Renal cortical epithelial cell (primary cell): Measurements from ENCODE around the gene UBASH3A. TPM values are rescaled to one million over a fixed set of nuclear protein-coding genes. Genes with fewer than 3 reads are reported as not detected.

ENCODE experiments used
- DNase-seq: peaks from one replicate; pipeline ENCODE4 v3.0.0-alpha.2; 2011; ENCODE audit warnings: low read depth
- total RNA-seq: library from RNA; depleted of rRNA; stranded (reverse); fragments of >200 nt; gene quantifications from 2 replicates; pipeline ENCODE4 v1.2.3, GENCODE V29; 2014

UBASH3A gene
- total RNA-seq, 1 donor from 2014 or later, result not detected

DNA sequence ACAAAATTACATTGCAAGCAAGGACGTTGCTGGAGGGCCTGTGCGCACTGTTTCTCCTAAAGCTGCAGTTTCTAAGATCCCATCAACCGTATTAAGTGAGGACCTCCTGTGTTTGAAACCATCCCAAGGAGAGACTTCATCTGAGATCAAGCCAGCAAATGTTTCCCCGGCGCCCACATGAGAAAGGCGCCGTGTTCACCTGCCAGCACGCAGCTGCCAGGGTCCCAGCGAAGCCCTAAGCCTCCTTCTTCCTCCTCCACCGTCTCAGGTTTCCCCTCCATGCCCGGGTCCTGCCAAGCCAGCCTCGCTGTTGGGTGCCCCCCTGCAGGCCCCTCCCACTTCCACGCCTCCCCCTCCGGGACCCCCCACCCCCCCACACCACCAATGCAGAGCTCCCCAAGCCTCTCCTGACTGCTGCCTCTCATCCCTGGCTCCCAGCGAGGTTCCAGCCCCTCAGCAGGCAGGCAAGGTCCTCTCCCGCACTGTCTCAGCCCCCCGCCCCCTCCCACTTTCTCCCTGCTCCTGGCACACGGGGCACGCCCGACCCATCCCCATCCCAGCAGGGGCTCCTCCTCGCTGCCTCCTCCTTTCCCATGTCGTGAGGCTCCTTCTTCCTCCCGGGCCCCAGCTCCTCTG, 28.7 kb upstream of the UBASH3A start:
- DNase-seq, result no peak

DNA sequence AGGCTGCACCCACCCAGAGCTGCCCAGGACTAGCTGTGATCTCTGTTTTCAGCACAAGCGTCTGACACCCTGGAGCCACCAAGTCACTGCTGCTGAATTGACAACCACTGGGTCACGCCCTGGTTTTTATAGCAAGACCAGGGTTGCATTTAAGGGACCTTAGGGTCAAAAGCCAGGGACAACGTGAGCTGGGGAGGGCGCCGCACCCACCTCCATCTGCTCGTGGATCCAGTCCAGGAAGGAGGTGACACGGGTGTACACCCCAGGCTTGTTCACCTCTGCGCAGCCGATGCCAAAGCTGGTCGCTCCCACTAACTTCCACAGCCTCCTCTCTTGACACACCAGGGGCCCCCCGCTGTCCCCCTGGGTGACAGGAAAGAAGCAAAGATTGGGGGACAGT, 28.2 kb upstream of the UBASH3A start:
- DNase-seq, result no peak

DNA sequence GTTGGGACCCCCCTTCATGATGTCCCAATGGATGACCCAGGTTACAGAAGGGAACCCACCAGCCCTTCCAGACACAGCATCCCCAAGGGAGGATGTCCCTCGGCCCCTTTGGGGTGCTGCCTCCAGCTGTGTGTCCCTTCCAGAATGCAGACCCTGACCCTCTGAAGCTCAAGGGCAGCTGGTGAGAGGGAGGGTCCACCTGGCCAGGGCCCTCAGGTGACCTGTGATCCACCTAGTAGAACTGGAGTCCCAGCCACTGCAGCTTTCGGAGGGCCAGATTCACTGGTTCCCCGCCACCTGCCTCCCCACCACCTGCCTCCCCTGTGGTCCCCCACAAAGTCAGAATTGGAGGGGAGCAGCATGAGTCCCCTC, 27.8 kb upstream of the UBASH3A start:
- DNase-seq, result no peak

DNA sequence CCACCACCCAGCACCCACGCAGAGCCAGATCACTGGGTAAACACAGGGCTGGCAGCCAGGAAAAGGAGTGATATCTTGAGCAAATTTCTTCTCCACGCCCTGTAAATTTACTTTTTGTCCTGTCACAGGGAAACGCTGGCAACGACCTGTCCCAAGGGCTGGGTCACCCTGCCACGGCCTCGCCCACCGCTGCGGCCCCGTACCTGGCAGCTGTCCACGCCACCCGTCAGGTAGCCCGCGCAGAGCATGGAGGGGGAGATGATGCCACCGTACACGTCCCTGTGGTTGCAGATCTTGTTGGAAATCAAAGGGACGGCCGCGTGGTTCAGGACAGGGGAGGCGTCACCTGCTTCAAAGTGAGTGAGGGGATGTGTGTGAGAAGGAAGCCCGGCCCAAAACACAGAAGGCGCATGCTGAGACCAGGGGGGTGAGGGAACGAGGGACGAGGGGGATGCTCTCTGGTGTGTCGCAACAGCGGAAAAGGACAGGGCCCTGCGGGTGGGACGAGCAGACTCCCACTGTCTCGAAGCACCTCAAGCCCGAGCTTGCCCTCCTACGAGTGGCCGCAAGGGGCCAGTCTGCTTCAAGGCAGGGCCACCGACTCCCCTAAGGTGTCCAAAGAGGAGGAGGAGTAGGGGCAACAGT, 27.2 kb upstream of the UBASH3A start:
- DNase-seq, result no peak

DNA sequence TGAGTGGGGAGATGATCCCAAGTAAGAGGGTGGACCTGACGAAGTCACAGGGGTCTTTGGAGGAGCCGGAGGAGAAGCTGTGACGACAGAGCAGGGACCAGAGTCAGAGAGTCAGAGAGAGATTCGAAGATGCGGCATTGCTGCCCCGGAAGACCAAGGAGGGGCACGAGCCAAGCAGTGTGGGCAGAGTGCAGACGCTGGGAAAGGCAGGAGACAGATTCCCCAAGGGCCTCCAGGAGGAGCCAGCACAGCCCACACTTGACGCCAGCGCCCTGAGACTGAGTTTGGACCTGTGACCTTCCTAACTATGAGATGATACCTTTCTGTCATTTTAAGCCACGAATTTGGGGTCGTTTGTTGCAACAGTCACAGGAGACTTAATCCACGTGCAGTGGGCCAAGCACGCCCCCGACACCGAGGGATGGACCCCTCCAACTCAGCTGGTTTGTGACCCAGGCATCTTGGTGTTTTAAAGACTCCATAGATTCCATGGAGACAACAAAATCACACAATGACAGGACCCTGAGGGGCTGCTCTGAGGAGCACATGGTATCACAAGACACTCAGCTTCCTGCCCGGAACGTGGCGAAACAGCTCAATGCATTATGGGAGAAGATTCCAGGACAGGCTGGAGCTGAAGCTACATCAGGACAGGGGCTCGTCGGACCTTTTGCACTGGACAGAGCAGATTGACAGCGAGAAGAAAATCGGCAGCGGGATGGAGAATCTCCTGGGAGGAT, 26.3 kb upstream of the UBASH3A start:
- no peak for DNase-seq

DNA sequence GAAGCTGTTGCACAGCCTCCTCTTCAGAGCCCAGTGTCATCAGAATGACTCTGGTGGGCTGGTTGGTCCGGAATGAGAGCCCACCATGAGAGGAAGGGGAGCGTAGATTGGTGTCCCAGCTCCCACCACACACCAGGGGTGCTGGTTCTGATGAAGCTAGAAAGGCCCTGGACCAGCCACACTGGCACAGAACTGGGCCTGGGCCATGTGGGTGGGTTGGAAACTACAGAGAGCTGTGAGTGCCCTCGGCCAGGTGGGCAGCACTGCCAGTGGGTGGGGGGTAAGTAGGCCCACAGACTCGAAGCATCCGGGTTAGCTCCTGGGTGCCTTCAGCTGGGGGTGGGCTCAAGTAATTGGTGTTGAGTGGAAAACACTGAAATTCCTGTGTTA, 25.8 kb upstream of the UBASH3A start:
- no peak for DNase-seq

DNA sequence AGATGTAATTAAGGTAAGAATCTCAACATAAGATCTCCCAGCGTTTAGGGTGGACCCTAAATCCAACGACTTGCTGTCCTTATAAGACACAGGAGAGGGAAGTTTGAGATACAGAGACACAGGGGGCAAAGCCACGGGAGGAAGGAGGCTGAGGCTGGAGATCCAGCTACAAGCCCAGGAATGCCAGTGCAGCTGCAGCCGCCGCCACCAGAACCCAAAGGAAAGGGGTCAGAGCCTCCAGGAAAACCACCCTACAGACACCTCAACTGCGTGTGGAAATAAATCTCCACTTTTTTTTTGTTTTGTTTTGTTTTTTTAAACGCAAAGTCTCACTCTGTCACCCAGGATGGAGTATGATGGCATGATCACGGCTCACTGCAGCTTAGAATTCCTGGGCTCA, 25.3 kb upstream of the UBASH3A start:
- no peak for DNase-seq

DNA sequence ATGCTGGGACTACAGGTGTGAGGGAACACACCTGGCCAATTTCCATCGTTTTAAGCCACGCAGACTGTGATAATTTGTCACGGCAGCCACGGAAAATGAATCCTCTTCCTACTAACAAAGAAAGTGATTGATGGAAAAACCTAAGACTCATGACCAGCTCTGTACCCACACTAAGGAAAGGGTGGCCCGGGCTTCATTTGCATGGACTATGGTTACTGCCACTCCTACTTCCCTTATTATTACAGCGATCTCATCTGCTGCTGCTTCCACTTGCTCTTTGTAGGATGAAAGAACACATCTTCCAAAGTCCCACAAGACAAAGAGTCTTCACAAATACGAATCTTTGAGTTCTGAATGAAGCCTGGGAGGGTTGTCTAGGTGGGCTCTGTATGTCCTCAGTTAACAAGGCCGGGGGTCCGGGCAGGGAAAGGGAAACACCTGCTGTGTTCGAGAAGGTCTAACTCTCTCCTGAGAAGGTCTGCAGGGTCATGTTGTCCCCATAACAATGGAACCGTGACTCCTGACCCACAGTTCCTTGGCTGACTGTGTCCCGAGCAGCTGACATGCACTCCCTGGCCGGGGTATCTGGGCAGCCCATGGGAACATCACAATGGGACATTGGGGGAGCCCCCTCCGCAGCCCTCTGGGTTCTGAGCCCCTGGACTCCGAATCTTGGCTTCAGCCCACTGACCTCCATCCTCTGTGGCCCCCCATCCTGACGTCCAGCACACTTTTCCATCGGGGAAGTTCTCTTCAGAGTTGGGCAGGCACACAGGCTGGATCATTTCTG, 24.1 kb upstream of the UBASH3A start:
- no peak for DNase-seq

DNA sequence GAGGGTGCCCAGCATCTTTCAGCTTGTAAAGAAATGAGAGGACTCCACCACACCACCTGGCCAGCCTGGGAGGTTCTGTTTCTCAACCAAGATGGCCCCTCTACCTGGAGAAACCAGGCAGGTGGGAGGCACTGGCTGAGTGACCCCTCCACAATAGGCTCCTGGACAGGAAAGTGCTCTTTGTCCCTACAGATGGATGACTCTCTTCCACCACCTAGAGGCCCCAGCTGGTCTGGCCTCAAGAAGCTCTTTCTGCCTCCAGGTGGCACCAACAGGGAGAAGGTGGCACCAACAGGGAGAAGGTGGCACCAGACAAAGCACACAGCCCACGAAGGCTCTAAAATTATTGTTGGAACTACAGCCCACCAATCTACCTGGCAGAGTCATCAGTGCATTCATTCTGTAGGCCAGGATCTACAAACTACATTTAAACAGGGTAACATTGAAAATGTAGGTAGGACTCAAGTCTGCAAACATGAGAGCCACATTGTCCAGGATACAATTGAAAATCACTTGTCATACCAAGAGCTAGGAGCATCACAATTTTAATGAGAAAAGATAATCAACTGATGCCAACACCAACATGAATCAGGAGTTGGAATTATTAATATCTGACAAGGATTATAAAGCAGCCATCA, 22.2 kb upstream of the UBASH3A start:
- peak; percentile 19 for DNase-seq

DNA sequence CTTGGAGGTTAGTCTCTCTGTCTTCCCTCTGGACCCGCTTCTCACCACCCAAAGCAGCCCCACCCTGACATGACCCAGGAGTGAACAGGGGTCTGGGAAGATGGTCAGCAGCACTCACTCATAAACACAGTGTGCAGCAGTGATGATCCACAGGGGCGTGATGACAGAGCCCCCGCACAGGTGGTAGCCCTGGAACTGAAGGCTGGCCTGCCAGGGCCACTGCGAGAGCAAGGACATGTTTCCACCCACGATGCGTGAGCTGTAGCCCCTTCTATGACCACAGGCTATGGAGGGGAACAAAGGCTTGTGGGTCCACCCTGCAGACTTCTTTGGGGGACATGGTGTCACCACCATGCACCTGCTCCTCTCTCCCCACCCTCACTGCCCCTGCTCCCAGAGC, 20.8 kb upstream of the UBASH3A start:
- DNase-seq, result no peak

DNA sequence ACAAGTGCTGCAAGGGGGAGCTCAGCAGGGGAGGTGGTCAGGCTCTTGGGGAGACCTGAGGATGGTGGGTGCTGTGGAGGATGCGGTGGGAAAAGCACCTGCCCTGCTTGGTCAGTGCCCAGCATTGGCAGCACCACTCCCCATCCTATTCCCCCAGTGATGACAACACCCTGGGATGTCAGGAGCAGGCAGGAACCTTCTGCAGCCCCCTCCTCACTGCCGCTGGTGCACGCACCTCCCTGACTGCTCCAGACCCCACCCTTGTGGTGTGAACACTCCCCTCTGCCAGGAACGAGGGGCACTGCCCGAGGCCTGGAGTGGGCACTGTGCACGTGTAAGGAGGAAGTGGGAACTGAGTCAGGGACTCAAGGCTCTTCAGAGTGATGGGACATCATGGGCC, 20.4 kb upstream of the UBASH3A start:
- DNase-seq, result no peak

DNA sequence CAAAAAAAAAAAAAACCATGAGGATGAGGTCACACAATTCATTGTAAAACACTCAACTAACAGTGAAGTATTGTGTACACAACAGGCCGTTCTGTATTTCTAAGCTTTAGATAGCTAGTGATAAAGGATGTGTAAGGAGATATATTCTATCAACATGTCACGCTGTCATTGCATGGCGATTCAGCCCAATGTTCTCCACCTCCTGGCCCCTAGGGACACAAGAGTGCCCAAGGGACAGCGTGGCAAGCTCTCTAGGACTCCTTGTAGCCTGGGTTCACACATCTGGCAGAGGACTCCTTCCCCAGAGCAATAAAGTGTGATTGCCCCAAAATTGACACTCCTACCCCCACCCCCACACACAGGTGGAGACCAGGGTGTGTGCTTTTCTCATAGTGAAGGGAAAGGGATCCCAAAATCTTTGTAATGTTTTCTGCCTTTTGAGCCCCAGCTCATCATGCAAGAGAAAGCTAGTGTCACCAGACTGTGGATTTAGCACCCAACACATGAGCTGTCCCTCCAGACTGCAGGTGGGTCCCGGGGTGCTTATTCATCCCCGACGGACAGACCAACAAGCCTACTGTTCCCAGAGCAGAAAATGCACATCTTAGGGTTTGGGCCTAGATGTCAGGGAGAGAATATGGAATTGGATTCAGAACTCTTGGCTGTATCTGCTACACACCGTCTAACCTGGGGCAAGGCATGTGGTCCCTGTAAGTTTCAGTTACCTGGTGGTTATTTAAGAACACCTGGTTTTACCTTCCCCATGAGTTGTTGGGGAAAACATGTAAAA, 19.4 kb upstream of the UBASH3A start:
- DNase-seq, result no peak

DNA sequence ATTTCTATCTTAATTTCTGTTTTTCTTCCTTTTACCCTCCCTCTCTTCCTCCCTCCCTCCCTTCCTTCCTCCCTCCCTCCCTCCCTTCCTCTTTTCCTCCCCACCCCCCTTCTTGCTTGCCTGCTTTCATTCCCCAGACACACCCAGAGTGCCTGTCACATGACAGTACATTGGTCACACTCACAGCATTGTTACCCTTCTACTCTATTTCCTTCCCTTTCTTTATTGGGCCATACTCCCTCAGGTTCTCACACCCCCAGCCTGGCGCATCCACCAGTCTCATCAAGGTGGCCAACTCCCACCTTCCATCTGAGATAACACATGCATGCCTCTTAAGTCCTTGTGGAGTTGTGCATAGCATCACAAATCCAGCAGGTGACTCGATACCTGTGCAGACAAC, 18.7 kb upstream of the UBASH3A start:
- no peak for DNase-seq

DNA sequence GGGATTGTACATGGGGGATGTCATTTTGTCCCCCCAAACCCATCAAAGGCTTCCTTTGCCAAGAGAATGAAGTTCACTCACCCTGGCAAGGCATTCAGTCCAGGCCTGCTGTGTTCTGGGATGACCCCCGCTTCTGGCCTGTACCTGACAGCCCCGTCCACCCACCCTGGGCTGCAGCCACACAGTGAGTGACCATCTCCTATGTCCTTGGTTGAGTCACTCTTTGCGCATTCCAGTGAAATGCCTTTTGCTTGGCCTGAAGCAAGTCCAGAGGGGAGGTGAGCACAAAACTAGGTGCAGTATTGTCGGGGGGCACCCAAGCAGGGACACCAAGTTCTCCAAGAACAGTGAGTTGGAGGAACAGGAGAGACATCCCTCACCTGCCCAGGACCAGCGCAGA, 18.1 kb upstream of the UBASH3A start:
- DNase-seq, result no peak

DNA sequence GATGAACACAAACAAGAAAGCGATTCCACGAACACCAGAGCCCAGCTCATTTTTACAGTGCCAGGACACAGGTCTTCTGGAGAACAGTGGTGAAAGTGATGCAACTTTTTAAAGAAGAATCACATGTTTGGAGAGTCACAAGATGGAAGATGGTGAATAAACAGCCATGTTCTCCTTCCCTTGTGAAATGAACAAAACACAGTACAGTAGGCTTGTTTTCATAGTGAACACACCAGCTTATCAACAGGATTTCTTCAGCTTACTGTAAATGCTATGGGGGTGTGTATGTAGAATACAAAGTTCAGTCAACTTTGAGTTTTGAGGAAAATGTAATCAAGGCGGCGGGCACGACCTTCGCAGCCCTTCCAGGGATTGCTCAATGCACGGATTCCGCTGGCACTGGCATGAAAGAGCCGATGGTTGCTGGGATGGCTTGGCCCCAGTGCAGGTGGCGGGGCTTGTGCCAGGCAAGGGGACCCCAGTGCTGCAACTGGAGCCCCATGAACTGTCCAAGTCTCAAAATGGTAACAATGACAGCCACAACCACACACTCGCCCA, 17.6 kb upstream of the UBASH3A start:
- no peak for DNase-seq

DNA sequence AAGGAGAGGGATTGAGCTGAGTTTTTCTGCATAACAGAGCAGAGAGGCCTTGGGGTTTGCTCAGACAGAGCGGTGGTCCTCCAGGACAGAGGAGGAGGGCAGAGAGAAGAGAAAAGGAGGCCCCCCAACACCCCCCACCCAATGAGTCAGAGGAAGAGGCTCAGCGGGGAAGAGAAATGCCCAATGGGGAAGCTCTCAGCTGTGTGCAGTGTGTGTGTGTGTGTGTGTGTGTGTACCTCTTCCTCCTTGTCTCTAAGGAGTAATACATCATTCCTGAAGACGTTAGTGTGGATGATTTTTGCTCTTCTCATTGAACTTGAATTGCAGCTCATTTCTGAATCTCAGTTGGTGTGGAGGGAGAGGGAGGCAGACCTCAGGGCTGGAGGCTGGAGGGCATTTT, 16.5 kb upstream of the UBASH3A start:
- DNase-seq, result no peak

DNA sequence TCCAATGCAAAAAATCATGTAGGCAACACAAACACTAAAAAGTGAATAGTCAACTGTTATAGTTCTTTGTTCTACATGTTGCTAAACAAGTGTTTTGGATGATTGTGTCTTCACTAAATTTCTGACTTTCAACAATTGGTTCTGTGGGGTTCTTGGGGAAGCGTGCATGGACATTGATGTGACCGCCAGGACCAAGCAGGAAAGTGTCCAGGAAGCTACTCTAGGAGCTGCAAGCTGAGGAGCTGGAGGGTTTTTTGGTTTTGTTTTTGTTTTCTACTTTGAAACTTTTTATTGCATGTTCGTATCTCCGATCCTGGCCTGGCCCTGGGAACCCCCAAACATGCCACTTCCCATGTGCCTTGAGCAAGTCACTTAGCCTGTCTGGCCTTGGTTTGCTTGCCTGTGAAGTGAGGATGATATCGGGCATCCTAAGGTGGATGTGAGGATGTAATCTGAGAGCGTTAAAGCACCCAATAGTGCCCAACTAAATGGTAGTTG, 15.8 kb upstream of the UBASH3A start:
- no peak for DNase-seq

DNA sequence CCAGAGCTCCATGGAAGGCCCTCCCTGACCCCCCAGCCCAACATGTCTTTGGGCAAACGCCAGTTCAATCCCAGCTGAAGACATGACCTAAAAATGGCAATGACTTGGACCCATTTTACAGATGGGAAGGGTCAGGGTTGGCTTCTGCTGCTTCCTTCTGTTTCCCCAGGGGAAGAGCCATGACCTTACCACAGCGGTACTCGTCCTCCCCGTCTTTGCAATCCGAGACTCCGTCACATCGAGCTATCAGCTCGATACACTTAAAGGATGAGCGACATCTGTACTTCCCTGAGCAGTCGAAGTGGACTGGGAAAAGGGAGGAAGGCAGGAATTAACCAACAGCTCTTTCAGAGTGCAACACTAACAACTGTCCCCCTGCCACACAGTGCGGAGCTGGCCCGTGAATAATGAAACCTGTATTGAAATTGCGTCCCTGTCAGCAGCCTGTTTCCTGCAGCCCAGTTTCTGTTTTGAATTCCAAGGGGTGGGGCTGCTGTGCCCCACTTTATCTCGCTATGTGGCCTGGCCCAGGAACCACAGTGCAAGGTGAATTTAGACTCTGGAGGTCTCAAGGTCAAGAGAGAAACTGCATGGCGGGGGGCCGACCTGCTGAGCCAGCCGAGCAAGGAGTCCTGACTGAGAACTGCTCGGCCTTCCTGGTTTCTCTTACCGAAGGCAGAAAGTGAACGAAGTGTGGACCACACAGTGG, 14.8 kb upstream of the UBASH3A start:
- peak; percentile 6 for DNase-seq

DNA sequence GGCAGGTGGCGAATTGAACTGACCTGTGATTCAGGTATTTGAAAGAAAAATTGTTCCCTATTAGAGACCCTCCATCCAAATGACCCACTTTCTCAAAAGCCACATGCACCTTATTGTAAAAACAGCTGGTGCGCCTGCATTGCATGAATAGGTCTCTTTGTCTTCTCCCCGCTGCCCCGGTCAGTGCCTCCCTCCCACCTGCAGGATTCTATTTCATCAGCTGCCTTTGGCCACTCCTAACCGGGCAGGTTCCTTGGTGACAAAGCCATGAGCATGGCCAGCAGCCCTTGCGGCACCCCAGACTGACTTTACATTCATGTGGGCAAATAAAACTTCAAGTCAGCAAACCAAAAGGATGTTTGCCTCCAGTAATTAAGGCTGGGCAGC, 14.3 kb upstream of the UBASH3A start:
- peak; percentile 15 for DNase-seq

DNA sequence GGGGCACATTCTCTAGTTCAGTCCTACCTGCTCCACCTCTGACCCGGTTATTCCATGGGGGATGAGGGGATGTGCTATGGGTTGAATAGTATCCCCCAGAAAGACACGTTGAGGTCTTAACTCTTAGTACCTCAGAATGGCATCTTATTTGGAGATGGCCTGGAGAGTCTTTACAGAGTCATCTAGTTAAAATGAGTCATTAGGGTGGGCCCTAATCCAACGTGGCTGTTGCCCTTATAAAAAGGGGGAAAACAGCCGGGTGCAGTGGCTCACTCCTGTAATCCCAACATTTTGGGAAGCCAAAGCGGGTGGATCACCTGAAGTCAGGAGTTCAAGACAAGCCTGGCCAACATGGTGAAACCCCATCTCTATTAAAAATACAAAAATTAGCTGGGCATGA, 13.5 kb upstream of the UBASH3A start:
- DNase-seq, result no peak
